ENCODE measurements around the gene LSM8. TPM values are rescaled to one million over a fixed set of nuclear protein-coding genes. Genes with fewer than 3 reads are reported as not detected.
A peak's percentile ranks its signal among the peaks of the same experiment; 100 is the strongest.

LSM8 gene
- total RNA-seq, 1 donor from 2014 or later: 36.4 TPM

GRCh38 chr7:118151671-118152070, 32.3 kb upstream of the LSM8 start:
- no peaks in the 10 kb centered on the region for H3K36me3 Mint-ChIP-seq
- H3K4me3 Mint-ChIP-seq: no peak overlapping the region
- no peak for DNase-seq (ENCODE audit: low spot score in 2 of 2, unreplicated experiment in 2 of 2)
- TF ChIP-seq CTCF (IDR thresholded peaks at IDR 0.05; ENCODE audit: unreplicated experiment): no peak
- peaks cover under 1% of the 10 kb centered on the region for H3K9me3 Mint-ChIP-seq
- H3K27me3 Mint-ChIP-seq (ENCODE audit: low read depth): peaks cover 3% of the 10 kb centered on the region
- H3K4me1 Mint-ChIP-seq: no peaks in the 10 kb centered on the region
- H3K27ac Mint-ChIP-seq: no peak overlapping the region

- no peak for TF ChIP-seq CTCF (IDR thresholded peaks at IDR 0.05; ENCODE audit: unreplicated experiment)
- Mint-ChIP-seq H3K9me3 (peaks cover 5% of the 10 kb centered on the region), H3K27ac (no peak overlapping the region), H3K4me1 (no peaks in the 10 kb centered on the region), H3K27me3 (ENCODE audit: low read depth) (peaks cover 3% of the 10 kb centered on the region), H3K36me3 (no peaks in the 10 kb centered on the region), H3K4me3 (no peak overlapping the region)
- no peak for DNase-seq (ENCODE audit: low spot score in 2 of 2, unreplicated experiment in 2 of 2)
These were observed 31.8 kb upstream of the LSM8 start for GRCh38 chr7:118152149-118152548.

- H3K9me3 Mint-ChIP-seq: peaks cover 5% of the 10 kb centered on the region
- no peak overlapping the region for H3K27ac Mint-ChIP-seq
- no peaks in the 10 kb centered on the region for H3K4me1 Mint-ChIP-seq
- H3K4me3 Mint-ChIP-seq: no peak overlapping the region
- DNase-seq (ENCODE audit: low spot score in 2 of 2, unreplicated experiment in 2 of 2): no peak
- peaks cover 3% of the 10 kb centered on the region for H3K27me3 Mint-ChIP-seq (ENCODE audit: low read depth)
- H3K36me3 Mint-ChIP-seq: no peaks in the 10 kb centered on the region
- TF ChIP-seq CTCF (IDR thresholded peaks at IDR 0.05; ENCODE audit: unreplicated experiment): no peak
These were observed 31.3 kb upstream of the LSM8 start for GRCh38 chr7:118152654-118153053.

GRCh38 chr7:118153551-118154177, 30.3 kb upstream of the LSM8 start:
- Mint-ChIP-seq H3K4me1 (no peaks in the 10 kb centered on the region), H3K27ac (no peak overlapping the region), H3K36me3 (peaks cover 5% of the 10 kb centered on the region), H3K9me3 (peaks cover 12% of the 10 kb centered on the region), H3K4me3 (no peak overlapping the region), H3K27me3 (ENCODE audit: low read depth) (peaks cover 3% of the 10 kb centered on the region)
- DNase-seq (ENCODE audit: low spot score in 2 of 2, unreplicated experiment in 2 of 2): no peak
- peak; percentile 71 for TF ChIP-seq CTCF (IDR thresholded peaks at IDR 0.05; ENCODE audit: unreplicated experiment)

- Mint-ChIP-seq H3K36me3 (peaks cover 5% of the 10 kb centered on the region), H3K27me3 (ENCODE audit: low read depth) (peaks cover 3% of the 10 kb centered on the region), H3K4me1 (no peaks in the 10 kb centered on the region), H3K9me3 (peaks cover 26% of the 10 kb centered on the region), H3K27ac (no peak overlapping the region), H3K4me3 (no peak overlapping the region)
- no peak for DNase-seq (ENCODE audit: low spot score in 2 of 2, unreplicated experiment in 2 of 2)
- TF ChIP-seq CTCF (IDR thresholded peaks at IDR 0.05; ENCODE audit: unreplicated experiment): no peak
These were observed 25.2 kb upstream of the LSM8 start for GRCh38 chr7:118158766-118159165.

GRCh38 chr7:118169146-118169545, 14.8 kb upstream of the LSM8 start:
- Mint-ChIP-seq H3K36me3 (no peaks in the 10 kb centered on the region), H3K27ac (no peak overlapping the region), H3K4me1 (no peaks in the 10 kb centered on the region), H3K4me3 (no peak overlapping the region), H3K9me3 (no peaks in the 10 kb centered on the region), H3K27me3 (ENCODE audit: low read depth) (peaks cover 8% of the 10 kb centered on the region)
- no peak for TF ChIP-seq CTCF (IDR thresholded peaks at IDR 0.05; ENCODE audit: unreplicated experiment)
- no peak for DNase-seq (ENCODE audit: low spot score in 2 of 2, unreplicated experiment in 2 of 2)

Measured in mesothelial cell of epicardium (in vitro differentiated cells).